ENCODE results near the gene BCOR. TPM values are rescaled to one million over a fixed set of nuclear protein-coding genes. Genes with fewer than 3 reads are reported as not detected.

The BCOR gene
- total and polyA plus RNA-seq, 7 donors = 6.4 to 24.3 (median 18.3) TPM

GRCh38 chrX:40039887-40040286 is 57.9 kb downstream of the BCOR start:
- Histone ChIP-seq H3K36me3 (ENCODE audit: insufficient read depth in 1 of 2, low read depth in 1 of 2) (no peaks in the 10 kb centered on the region), H3K4me1 (no peaks in the 10 kb centered on the region), H3K9me3 (peaks cover 25% of the 10 kb centered on the region), H3K27ac (no peak overlapping the region), H3K27me3 (ENCODE audit: insufficient read depth in 3 of 3, low read length in 2 of 3) (peaks cover 0 to 4% (median 0%) of the 10 kb centered on the region in 3 donors), H3K4me3 (no peak overlapping the region)
- DNase-seq (no peak), ATAC-seq (no peak)
- intact Hi-C loops (cut with DNase I) = no loop called here
- TF ChIP-seq CTCF (IDR thresholded peaks at IDR 0.05) = no peak
- 89 to 96% (median 93%) methylated on average over 8 of the region's 8 CpGs for WGBS, 3 donors

GRCh38 chrX:40037367-40037766 is 60.4 kb downstream of the BCOR start:
- Histone ChIP-seq H3K9me3 (peaks cover 21% of the 10 kb centered on the region), H3K36me3 (ENCODE audit: insufficient read depth in 1 of 2, low read depth in 1 of 2) (no peaks in the 10 kb centered on the region), H3K27ac (no peak overlapping the region), H3K4me3 (no peak overlapping the region), H3K4me1 (no peaks in the 10 kb centered on the region), H3K27me3 (ENCODE audit: insufficient read depth in 3 of 3, low read length in 2 of 3) (peaks cover 0 to 4% (median 0%) of the 10 kb centered on the region in 3 donors)
- no peak for TF ChIP-seq CTCF (IDR thresholded peaks at IDR 0.05)
- ATAC-seq = no peak
- no peak for DNase-seq
- intact Hi-C loops (cut with DNase I) = no loop called here

GRCh38 chrX:40035726-40036125 is 62.0 kb downstream of the BCOR start:
- DNase-seq (no peak), ATAC-seq (no peak)
- Histone ChIP-seq H3K27me3 (ENCODE audit: insufficient read depth in 3 of 3, low read length in 2 of 3) (no peaks in the 10 kb centered on the region), H3K4me1 (no peaks in the 10 kb centered on the region), H3K36me3 (ENCODE audit: insufficient read depth in 1 of 2, low read depth in 1 of 2) (no peaks in the 10 kb centered on the region), H3K4me3 (no peak overlapping the region), H3K9me3 (peaks cover 21% of the 10 kb centered on the region), H3K27ac (no peak overlapping the region)
- WGBS, 3 donors = 78 to 88% (median 83%) methylated on average over 5 of the region's 5 CpGs
- intact Hi-C loops (cut with DNase I) = no loop called here
- TF ChIP-seq CTCF (IDR thresholded peaks at IDR 0.05) = no peak

- intact Hi-C loops (cut with DNase I) = no loop called here
- Histone ChIP-seq H3K27me3 (ENCODE audit: insufficient read depth in 3 of 3, low read length in 2 of 3) (peaks cover 0 to 9% (median 0%) of the 10 kb centered on the region in 3 donors), H3K9me3 (peaks cover 9% of the 10 kb centered on the region), H3K4me1 (no peaks in the 10 kb centered on the region), H3K4me3 (no peak overlapping the region), H3K27ac (no peak overlapping the region), H3K36me3 (ENCODE audit: insufficient read depth in 1 of 2, low read depth in 1 of 2) (no peaks in the 10 kb centered on the region)
- DNase-seq = no peak
- 89 to 93% (median 91%) methylated on average over 5 of the region's 5 CpGs for WGBS, 3 donors
- no peak for ATAC-seq
- TF ChIP-seq CTCF (IDR thresholded peaks at IDR 0.05) = no peak
Measured at GRCh38 chrX:40031911-40032310, 65.8 kb downstream of the BCOR start.

GRCh38 chrX:40030205-40030604 is 67.6 kb downstream of the BCOR start:
- intact Hi-C loops (cut with DNase I) = no loop called here
- no peak overlapping the region for H3K27ac ChIP-seq
- H3K4me1 ChIP-seq = no peaks in the 10 kb centered on the region
- 70 to 98% (median 86%) methylated on average over 3 of the region's 3 CpGs for WGBS, 3 donors
- TF ChIP-seq CTCF (IDR thresholded peaks at IDR 0.05) = no peak
- no peak for DNase-seq
- H3K36me3 ChIP-seq (ENCODE audit: insufficient read depth in 1 of 2, low read depth in 1 of 2) = no peaks in the 10 kb centered on the region
- H3K9me3 ChIP-seq = no peaks in the 10 kb centered on the region
- no peak for ATAC-seq
- H3K27me3 ChIP-seq (ENCODE audit: insufficient read depth in 3 of 3, low read length in 2 of 3) = peaks cover 0 to 9% (median 0%) of the 10 kb centered on the region in 3 donors
- H3K4me3 ChIP-seq = no peak overlapping the region

All from psoas muscle (tissue), 8 donors.